Stimulated activated CD4-positive, alpha-beta T cell treated with anti-CD3 and anti-CD28 coated beads, Interleukin-4, amount 100 ng/mL, for 1 hour (primary cell): ENCODE measurements around the gene RNPS1.

Experiments
- DNase-seq: peaks from one replicate; pipeline ENCODE4 v3.0.0-alpha.2; 2020

RNPS1 gene

GRCh38 chr16:2234813-2235170, 33.1 kb downstream of the RNPS1 start:
- no peak for DNase-seq

- DNase-seq, result no peak
These were observed 33.8 kb downstream of the RNPS1 start for GRCh38 chr16:2233872-2234812.

- no peak for DNase-seq
These were observed 34.7 kb downstream of the RNPS1 start for GRCh38 chr16:2233046-2233775.

- DNase-seq, result no peak
These were observed 35.6 kb downstream of the RNPS1 start for GRCh38 chr16:2232094-2232990.

GRCh38 chr16:2231016-2231931, 36.7 kb downstream of the RNPS1 start:
- no peak for DNase-seq

GRCh38 chr16:2230376-2230775, 37.5 kb downstream of the RNPS1 start:
- DNase-seq, result no peak

GRCh38 chr16:2229632-2230250, 38.2 kb downstream of the RNPS1 start:
- no peak for DNase-seq

GRCh38 chr16:2229091-2229490, 38.8 kb downstream of the RNPS1 start:
- no peak for DNase-seq

GRCh38 chr16:2228161-2228824, 39.6 kb downstream of the RNPS1 start:
- no peak for DNase-seq

GRCh38 chr16:2226918-2227317, 41.0 kb downstream of the RNPS1 start:
- DNase-seq, result no peak

GRCh38 chr16:2226245-2226793, 41.6 kb downstream of the RNPS1 start:
- no peak for DNase-seq

- peak; percentile 38 for DNase-seq
These were observed 43.9 kb downstream of the RNPS1 start for GRCh38 chr16:2223942-2224486.

- DNase-seq, result peak; percentile 100
These were observed 44.5 kb downstream of the RNPS1 start, which contains the start of gene E4F1 for GRCh38 chr16:2223221-2223941. TSS of gene E4F1 (plus strand) at chr16:2223591. CDS start at chr16:2223614, 23 bp downstream.

GRCh38 chr16:2216330-2216729, 51.6 kb downstream of the RNPS1 start:
- DNase-seq, result no peak

- DNase-seq, result no peak
These were observed 53.3 kb downstream of the RNPS1 start, which contains the start of gene PGP for GRCh38 chr16:2214719-2214968. TSS of gene PGP (minus strand) at chr16:2214840. CDS start at chr16:2214777, 63 bp downstream.

- peak; percentile 25 for DNase-seq
These were observed 53.9 kb downstream of the RNPS1 start for GRCh38 chr16:2213817-2214718.

- no peak for DNase-seq
These were observed 55.3 kb downstream of the RNPS1 start for GRCh38 chr16:2212362-2213324.
